ENCODE measurements around the gene EXOSC10.

DNA sequence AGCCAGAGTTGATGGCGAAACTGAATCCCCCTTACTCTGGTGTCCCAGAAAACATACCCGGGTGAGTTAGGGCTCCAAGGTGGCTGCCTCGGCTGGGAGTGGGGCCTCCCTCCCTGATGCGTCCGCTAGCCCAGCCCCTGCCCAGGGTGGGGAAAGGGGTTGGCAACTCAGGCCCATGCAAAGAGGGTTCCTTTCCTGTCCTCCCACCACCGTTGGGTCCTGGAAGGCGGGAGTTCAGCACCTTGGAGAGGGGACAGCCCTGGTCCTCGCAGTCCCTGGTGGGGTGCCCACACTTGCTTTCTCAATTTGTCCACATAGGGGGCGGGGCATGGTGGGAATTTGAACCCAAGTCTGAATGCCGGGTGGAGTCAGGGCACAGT, 45.9 kb downstream of the EXOSC10 start:
- TF ChIP-seq, protein P1, sequence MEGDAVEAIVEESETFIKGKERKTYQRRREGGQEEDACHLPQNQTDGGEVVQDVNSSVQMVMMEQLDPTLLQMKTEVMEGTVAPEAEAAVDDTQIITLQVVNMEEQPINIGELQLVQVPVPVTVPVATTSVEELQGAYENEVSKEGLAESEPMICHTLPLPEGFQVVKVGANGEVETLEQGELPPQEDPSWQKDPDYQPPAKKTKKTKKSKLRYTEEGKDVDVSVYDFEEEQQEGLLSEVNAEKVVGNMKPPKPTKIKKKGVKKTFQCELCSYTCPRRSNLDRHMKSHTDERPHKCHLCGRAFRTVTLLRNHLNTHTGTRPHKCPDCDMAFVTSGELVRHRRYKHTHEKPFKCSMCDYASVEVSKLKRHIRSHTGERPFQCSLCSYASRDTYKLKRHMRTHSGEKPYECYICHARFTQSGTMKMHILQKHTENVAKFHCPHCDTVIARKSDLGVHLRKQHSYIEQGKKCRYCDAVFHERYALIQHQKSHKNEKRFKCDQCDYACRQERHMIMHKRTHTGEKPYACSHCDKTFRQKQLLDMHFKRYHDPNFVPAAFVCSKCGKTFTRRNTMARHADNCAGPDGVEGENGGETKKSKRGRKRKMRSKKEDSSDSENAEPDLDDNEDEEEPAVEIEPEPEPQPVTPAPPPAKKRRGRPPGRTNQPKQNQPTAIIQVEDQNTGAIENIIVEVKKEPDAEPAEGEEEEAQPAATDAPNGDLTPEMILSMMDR (IDR thresholded peaks at IDR 0.05; ENCODE audit: poor library complexity, severe bottlenecking), result no peak
- TF ChIP-seq EZH2 (IDR thresholded peaks at IDR 0.05; ENCODE audit: borderline replicate concordance, insufficient read depth, low read length, poor library complexity, severe bottlenecking) (no peak), EP300 (conservative IDR thresholded peaks at IDR 0.05; ENCODE audit: poor library complexity, severe bottlenecking) (no peak), RAD21 (conservative IDR thresholded peaks at IDR 0.05) (no peak), SMC3 (conservative IDR thresholded peaks at IDR 0.05; ENCODE audit: poor library complexity) (no peak), MXI1 (conservative IDR thresholded peaks at IDR 0.05; ENCODE audit: poor library complexity, severe bottlenecking) (no peak), POLR2AphosphoS5 (IDR thresholded peaks at IDR 0.05) (no peak), TAF1 (IDR thresholded peaks at IDR 0.05; ENCODE audit: low read depth) (no peak)
